Measurements from ENCODE around the gene PKD1.

PKD1 gene

DNA sequence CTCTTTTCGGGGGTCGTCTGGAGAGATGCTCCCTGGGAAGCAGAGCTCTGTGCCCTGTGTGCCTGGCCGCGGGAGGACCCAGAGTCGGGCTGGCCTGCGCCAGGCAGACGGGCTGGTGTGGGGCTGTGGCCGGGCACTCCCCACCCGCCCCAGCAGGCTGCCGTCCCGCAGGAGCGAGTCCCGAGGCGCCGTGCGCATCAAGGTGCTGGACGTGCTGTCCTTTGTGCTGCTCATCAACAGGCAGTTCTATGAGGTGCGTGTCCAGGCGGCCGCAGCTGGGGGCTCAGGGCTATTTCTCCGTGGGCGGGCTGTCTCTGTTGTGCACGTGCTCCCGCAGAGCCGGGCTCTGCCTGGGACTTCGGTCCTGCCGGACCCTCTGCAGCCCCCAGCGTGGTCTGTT is 72.9 kb downstream of the PKD1 start:
- DNase-seq (ENCODE audit: extremely low spot score) = no peak
- TF ChIP-seq SP1 (IDR thresholded peaks at IDR 0.05) = no peak
- no peak for TF ChIP-seq HDGF (IDR thresholded peaks at IDR 0.05; ENCODE audit: borderline replicate concordance)
- no peak for TF ChIP-seq ARNT (IDR thresholded peaks at IDR 0.05)
- no peak for TF ChIP-seq LEF1 (IDR thresholded peaks at IDR 0.05; ENCODE audit: borderline replicate concordance)
- no peak for TF ChIP-seq SUZ12 (IDR thresholded peaks at IDR 0.05)
- TF ChIP-seq FOXA1 (IDR thresholded peaks at IDR 0.05) = no peak
- TF ChIP-seq BHLHE40 (IDR thresholded peaks at IDR 0.05; ENCODE audit: borderline replicate concordance) = no peak
- TF ChIP-seq, protein P1, sequence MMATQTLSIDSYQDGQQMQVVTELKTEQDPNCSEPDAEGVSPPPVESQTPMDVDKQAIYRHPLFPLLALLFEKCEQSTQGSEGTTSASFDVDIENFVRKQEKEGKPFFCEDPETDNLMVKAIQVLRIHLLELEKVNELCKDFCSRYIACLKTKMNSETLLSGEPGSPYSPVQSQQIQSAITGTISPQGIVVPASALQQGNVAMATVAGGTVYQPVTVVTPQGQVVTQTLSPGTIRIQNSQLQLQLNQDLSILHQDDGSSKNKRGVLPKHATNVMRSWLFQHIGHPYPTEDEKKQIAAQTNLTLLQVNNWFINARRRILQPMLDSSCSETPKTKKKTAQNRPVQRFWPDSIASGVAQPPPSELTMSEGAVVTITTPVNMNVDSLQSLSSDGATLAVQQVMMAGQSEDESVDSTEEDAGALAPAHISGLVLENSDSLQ (IDR thresholded peaks at IDR 0.05) = no peak
- TF ChIP-seq FOXM1 (IDR thresholded peaks at IDR 0.05; ENCODE audit: borderline replicate concordance) = no peak
- TF ChIP-seq FOXK2 (IDR thresholded peaks at IDR 0.05) = no peak
- TF ChIP-seq CTBP1 (IDR thresholded peaks at IDR 0.05; ENCODE audit: borderline replicate concordance) = no peak
- no peak for TF ChIP-seq NFRKB (IDR thresholded peaks at IDR 0.05)
- no peak for TF ChIP-seq L3MBTL2 (conservative IDR thresholded peaks at IDR 0.05)
- CTCF ChIA-PET = no interaction called here
- POLR2A ChIA-PET = interaction anchor here (1.1 to 3.2 kb wide), 2 partner anchors 15 to 91 kb away, joined by 3 to 15 read pairs; partner anchors contain the start of genes NTHL1, TBL3 and TSC2

DNA sequence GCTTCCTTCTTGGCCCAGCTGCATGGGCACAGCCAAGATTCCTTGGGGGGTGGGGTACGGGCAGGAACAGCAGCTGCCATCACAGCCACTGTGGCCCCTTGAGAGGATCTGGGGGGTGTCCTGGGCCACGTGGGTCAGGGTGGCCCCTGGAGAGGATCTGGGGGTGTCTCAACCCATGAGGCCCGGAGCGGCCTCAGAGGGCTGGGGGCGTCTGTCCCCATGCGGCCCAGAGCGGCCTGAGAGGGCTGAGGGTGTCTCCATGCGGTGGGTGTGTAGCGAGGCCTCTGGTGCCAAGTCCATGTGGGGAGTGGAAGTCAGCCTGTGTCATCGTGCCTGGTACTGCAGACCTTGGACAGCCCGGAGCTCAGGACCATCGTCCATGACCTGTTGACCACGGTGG is 74.2 kb downstream of the PKD1 start:
- DNase-seq (ENCODE audit: extremely low spot score) = no peak
- ChIA-PET POLR2A (interaction anchor here (1.1 to 3.2 kb wide), 2 partner anchors 14 to 90 kb away, joined by 3 to 15 read pairs; partner anchors contain the start of genes NTHL1, TBL3 and TSC2), CTCF (no interaction called here)
- TF ChIP-seq, protein P1 (IDR thresholded peaks at IDR 0.05) = no peak

DNA sequence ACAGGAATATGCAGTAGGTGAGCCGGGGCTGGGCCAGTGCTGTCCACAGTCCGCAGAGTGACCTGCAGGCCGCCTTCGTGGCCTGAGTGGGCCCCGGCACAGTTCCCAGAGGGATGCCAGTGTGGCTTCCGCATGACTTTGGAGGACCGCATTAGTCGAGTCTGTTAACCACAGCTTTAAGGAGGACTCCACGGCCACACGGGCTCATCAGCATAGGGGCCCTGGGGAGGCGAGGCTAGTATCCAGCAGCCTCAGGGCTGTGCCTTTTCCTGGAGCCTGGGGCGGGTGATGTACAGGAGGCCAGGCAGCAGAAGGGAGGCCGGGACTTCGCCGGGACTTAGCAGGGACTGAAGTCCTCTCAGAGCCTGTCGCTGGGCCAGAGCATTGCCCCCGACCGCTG is 74.7 kb downstream of the PKD1 start:
- POLR2A ChIA-PET = interaction anchor here (1.1 kb wide), 1 partner anchor 13 kb away, joined by 6 read pairs; the partner anchor contains the start of genes NTHL1 and TSC2

DNA sequence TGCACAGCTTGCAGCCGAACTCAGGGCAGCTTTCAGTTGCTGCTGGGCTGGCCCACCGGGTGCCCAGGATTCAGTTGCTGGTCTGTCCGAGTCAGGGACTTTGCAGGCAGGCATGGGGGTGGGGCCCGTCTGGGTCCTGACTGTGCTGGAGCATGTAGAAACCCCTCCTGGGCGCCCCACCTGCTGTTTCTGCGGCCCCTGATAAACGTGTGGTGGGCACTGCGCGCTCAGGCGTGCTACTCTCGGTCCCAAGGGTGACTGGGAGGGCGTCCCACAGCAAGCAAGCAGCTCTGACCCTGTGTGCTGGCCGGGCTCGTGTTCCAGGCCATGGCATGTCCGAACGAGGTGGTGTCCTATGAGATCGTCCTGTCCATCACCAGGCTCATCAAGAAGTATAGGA is 75.4 kb downstream of the PKD1 start:
- CTCF ChIA-PET = no interaction called here
- no peak for DNase-seq (ENCODE audit: extremely low spot score)
- TF ChIP-seq SUZ12 (IDR thresholded peaks at IDR 0.05) (no peak), FOXA1 (IDR thresholded peaks at IDR 0.05) (no peak), SP1 (IDR thresholded peaks at IDR 0.05) (no peak), L3MBTL2 (conservative IDR thresholded peaks at IDR 0.05) (no peak), NFRKB (IDR thresholded peaks at IDR 0.05) (no peak), ELF4 (IDR thresholded peaks at IDR 0.05) (no peak), LEF1 (IDR thresholded peaks at IDR 0.05; ENCODE audit: borderline replicate concordance) (no peak), TARDBP (IDR thresholded peaks at IDR 0.05) (no peak), CTBP1 (IDR thresholded peaks at IDR 0.05; ENCODE audit: borderline replicate concordance) (no peak), ZNF384 (IDR thresholded peaks at IDR 0.05) (no peak), ARNT (IDR thresholded peaks at IDR 0.05) (no peak), BHLHE40 (IDR thresholded peaks at IDR 0.05; ENCODE audit: borderline replicate concordance) (no peak), FOXK2 (IDR thresholded peaks at IDR 0.05) (no peak)
- TF ChIP-seq, protein P1 (IDR thresholded peaks at IDR 0.05) = no peak
- POLR2A ChIA-PET = interaction anchor here (1.1 kb wide), 1 partner anchor 12 kb away, joined by 6 read pairs; the partner anchor contains the start of genes NTHL1 and TSC2

More for the DNA sequence above, 74.7 kb downstream of the PKD1 start:
- no peak for DNase-seq (ENCODE audit: extremely low spot score)
- TF ChIP-seq FOXA1 (IDR thresholded peaks at IDR 0.05) = no peak
- no peak for TF ChIP-seq FOXK2 (IDR thresholded peaks at IDR 0.05)
- TF ChIP-seq, protein P1 (IDR thresholded peaks at IDR 0.05) = no peak
- no peak for TF ChIP-seq CTBP1 (IDR thresholded peaks at IDR 0.05; ENCODE audit: borderline replicate concordance)
- TF ChIP-seq SUZ12 (IDR thresholded peaks at IDR 0.05) = no peak
- no peak for TF ChIP-seq ARNT (IDR thresholded peaks at IDR 0.05)
- CTCF ChIA-PET = no interaction called here

DNA sequence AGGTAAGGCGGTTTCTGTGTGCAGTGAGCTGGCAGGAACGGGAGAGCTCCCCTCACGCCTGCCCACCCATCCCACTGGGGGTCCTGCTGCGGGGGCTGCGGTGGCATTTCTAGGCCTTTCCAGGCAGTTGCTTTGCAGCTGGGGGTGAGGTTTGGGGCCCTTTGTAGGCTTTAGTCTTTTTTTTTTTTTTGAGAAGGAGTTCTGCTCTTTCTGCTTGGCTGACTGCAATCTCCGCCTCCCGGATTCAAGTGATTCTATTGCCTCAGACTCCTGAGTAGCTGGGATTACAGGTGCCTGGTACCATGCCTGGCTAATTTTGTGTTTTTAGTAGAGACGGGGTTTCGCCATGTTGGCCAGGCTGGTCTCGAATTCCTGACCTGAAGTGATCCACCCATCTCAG is 76.8 kb downstream of the PKD1 start:
- ChIA-PET CTCF (interaction anchor here (0.6 kb wide), 1 partner anchor 35 kb away, joined by 3 read pairs; no protein-coding TSS in a partner anchor), POLR2A (no interaction called here)
- DNase-seq (ENCODE audit: extremely low spot score) = no peak
- TF ChIP-seq L3MBTL2 (conservative IDR thresholded peaks at IDR 0.05) = no peak
- TF ChIP-seq, protein P1 (IDR thresholded peaks at IDR 0.05) = no peak
- TF ChIP-seq ZNF384 (IDR thresholded peaks at IDR 0.05) = no peak

DNA sequence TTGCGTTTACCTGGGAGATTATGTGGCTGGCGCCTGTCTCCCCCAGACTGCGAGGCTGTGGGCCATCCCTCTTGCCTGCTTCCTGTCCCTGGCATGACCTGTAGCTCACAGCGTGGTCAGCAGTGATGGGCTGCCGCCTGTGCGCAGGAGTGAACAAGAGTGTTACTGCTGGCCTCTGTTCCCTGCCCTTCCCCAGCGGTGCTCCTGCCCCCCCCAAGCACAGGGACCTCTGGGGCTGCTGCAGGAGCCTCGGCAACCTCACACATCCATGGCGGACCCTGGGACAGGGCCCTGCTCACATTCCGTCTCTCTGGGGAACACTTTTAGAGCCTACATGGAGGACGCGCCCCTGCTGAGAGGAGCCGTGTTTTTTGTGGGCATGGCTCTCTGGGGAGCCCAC is 77.3 kb downstream of the PKD1 start:
- no peak for TF ChIP-seq CTBP1 (IDR thresholded peaks at IDR 0.05; ENCODE audit: borderline replicate concordance)
- no peak for TF ChIP-seq FOXA1 (IDR thresholded peaks at IDR 0.05)
- no peak for TF ChIP-seq ARNT (IDR thresholded peaks at IDR 0.05)
- CTCF ChIA-PET = interaction anchor here (0.6 kb wide), 1 partner anchor 34 kb away, joined by 3 read pairs; no protein-coding TSS in a partner anchor
- POLR2A ChIA-PET = no interaction called here
- DNase-seq (ENCODE audit: extremely low spot score) = no peak
